Activated naive CD4-positive, alpha-beta T cell treated with anti-CD3 and anti-CD28 coated beads, Interleukin-2, amount 50 U/mL, for 72 hours (primary cell): ENCODE results near the gene TBC1D8B. TPM values are rescaled to one million over a fixed set of nuclear protein-coding genes. Genes with fewer than 3 reads are reported as not detected.

ENCODE experiments used
- ATAC-seq, 2 donors: fragments of 150-1000 bp; cut with Tn5 transposase; 2 replicates each; pipeline ENCODE4 v1.10.0; 2021; ENCODE audit warnings: mild to moderate bottlenecking in 2 of 2, moderate library complexity in 2 of 2
- DNase-seq, 2 donors: peaks; one replicate each; pipeline ENCODE4 v3.0.0; 2021 to 2022; ENCODE audit warnings: low spot score in 2 of 2
- H3K27ac Mint-ChIP-seq, 2 donors: one replicate each; pipeline ENCODE4 v1.8.0; 2022; ENCODE audit warnings: mild to moderate bottlenecking in 2 of 2, mixed read lengths in 2 of 2
- H3K36me3 Mint-ChIP-seq, 2 donors: one replicate each; pipeline ENCODE4 v1.8.0; 2022; ENCODE audit warnings: mixed read lengths in 2 of 2
- H3K9me3 Mint-ChIP-seq, 2 donors: one replicate each; pipeline ENCODE4 v1.8.0; 2022; ENCODE audit warnings: mixed read lengths in 2 of 2
- total RNA-seq, 2 donors: library from RNA; stranded (reverse); gene quantifications; one replicate each; pipeline ENCODE4 v1.2.3, GENCODE V29; 2022

Gene TBC1D8B
- total RNA-seq, 2 donors from 2014 or later: 0.18 to 2.3 TPM

GRCh38 chrX:106917830-106918500, 115.5 kb downstream of the TBC1D8B start:
- Mint-ChIP-seq H3K27ac (peak overlapping the region in 1 of 2 donors; percentile 9), H3K9me3 (no peaks in the 10 kb centered on the region)

GRCh38 chrX:106919932-106920452, 117.5 kb downstream of the TBC1D8B start, which contains the start of gene CLDN2:
TSS of gene CLDN2 (plus strand) at chrX:106920402. CDS start at chrX:106928229, 7,827 bp downstream.
- Mint-ChIP-seq H3K27ac (no peak within 1 kb of the TSS), H3K9me3 (no peaks in the 10 kb centered on the region), H3K36me3 (no peaks in the 10 kb centered on the region)
- DNase-seq (no peak), ATAC-seq (no peak)

More at GRCh38 chrX:106917830-106918500, 115.5 kb downstream of the TBC1D8B start:
- no peak for DNase-seq
- peak in 1 of 2 donors; percentile 45 for ATAC-seq
- no peaks in the 10 kb centered on the region for H3K36me3 Mint-ChIP-seq

DNA sequence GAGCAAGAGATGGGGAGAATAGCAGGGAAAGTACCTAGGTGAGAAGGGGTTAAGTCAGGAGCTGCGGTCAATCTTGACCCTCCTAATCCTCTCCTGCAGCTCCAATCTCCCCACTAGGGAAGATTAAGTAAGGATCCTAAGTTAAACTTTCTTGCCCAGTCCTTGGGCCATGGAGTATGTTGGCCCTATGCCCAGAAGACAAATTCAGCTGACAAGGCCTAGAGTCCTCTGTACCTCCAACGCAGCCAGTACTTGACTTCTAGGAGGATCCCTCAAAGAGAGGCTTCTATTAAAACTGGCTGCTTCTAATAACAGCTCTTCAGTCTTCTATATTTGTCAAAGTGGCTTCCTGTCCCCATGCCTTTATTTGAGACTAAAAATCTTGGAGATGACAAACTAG, 119.2 kb downstream of the TBC1D8B start:
- no peak overlapping the region for H3K27ac Mint-ChIP-seq
- H3K9me3 Mint-ChIP-seq: no peaks in the 10 kb centered on the region
- ATAC-seq (no peak), DNase-seq (no peak)
- H3K36me3 Mint-ChIP-seq: no peaks in the 10 kb centered on the region

Other genes starting within 250 kb of the TBC1D8B start
- gene RADX, start 190.7 kb upstream of the TBC1D8B start, total RNA-seq: 10 to 100 TPM; 12.0 to 12.1 TPM
- not detected for gene RNF128, start 76.0 kb upstream of the TBC1D8B start, total RNA-seq
- not detected for gene RIPPLY1, start 100.7 kb downstream of the TBC1D8B start, total RNA-seq
- gene CLDN2, start 117.7 kb downstream of the TBC1D8B start, total RNA-seq: not detected
- gene MORC4, start 197.5 kb downstream of the TBC1D8B start, total RNA-seq: 1 to 10 TPM; 6.6 to 8.4 TPM